Aorta (tissue), 5 donors: ENCODE measurements around the gene LTB. TPM values are rescaled to one million over a fixed set of nuclear protein-coding genes. Genes with fewer than 3 reads are reported as not detected.
A peak's percentile ranks its signal among the peaks of the same experiment; 100 is the strongest.

Experiments used
- ATAC-seq: fragments of 200-7000 bp; cut with Tn5 transposase; one replicate; pipeline ENCODE4 v1.9.1; 2022; ENCODE audit warnings: moderate library complexity; ENCODE audit not compliant: low FRiP score
- DNase-seq, 2 donors: peaks; one replicate each; pipeline ENCODE4 v3.0.0-alpha.2; 2020
- H3K27ac ChIP-seq, 2 donors: one replicate each; pipeline ENCODE4 v1.5.1; 2013; ENCODE audit warnings: low read length in 2 of 2, mild to moderate bottlenecking in 2 of 2, moderate library complexity in 2 of 2, control low read depth in 1 of 2, inconsistent platforms in 1 of 2, low read depth in 1 of 2
- H3K27me3 ChIP-seq, 2 donors: one replicate each; pipeline ENCODE4 v1.6.1; 2013; ENCODE audit warnings: control low read depth in 1 of 2, low read length in 1 of 2, mild to moderate bottlenecking in 1 of 2, moderate library complexity in 1 of 2; ENCODE audit not compliant: insufficient read depth in 2 of 2, control insufficient read depth in 1 of 2
- H3K36me3 ChIP-seq, 2 donors: one replicate each; pipeline ENCODE4 v1.6.1; 2013; ENCODE audit warnings: control low read depth in 1 of 2, low read length in 1 of 2, mild to moderate bottlenecking in 1 of 2; ENCODE audit not compliant: insufficient read depth in 2 of 2, control insufficient read depth in 1 of 2
- H3K4me1 ChIP-seq, 2 donors: one replicate each; pipeline ENCODE4 v1.6.1; 2013; ENCODE audit warnings: low read length in 2 of 2, control low read depth in 1 of 2, mild to moderate bottlenecking in 1 of 2, moderate library complexity in 1 of 2; ENCODE audit not compliant: insufficient read depth in 2 of 2, control insufficient read depth in 1 of 2
- H3K4me3 ChIP-seq, 2 donors: one replicate each; pipeline ENCODE4 v1.5.1; 2013; ENCODE audit warnings: low read length in 2 of 2, control low read depth in 1 of 2, mild to moderate bottlenecking in 1 of 2
- H3K9me3 ChIP-seq: one replicate; pipeline ENCODE4 v1.6.1; 2013; ENCODE audit warnings: mild to moderate bottlenecking, low read length; ENCODE audit not compliant: control insufficient read depth
- WGBS, 2 donors: extraction: QIAGEN DNeasy Blood & Tissue Kit; methylation state at CpG; one replicate each; pipeline ENCODE4 v1.1.7; 2013; 5-methylcytosine and 5-hydroxymethylcytosine counted together
- intact Hi-C, 2 donors: fragments of 100-400 bp; cut with DNase I; formaldehyde crosslinking; loops; one replicate each; pipeline versions ENCODE4 v1.14.2 to v1.15.0; 2022
- polyA plus RNA-seq, 2 donors: library from polyadenylated mRNA; stranded (reverse); fragments of 200-250 nt; gene quantifications; one replicate each; pipeline ENCODE4 v1.2.3, GENCODE V29; 2013
- total RNA-seq, 2 donors: library from RNA; stranded (reverse); fragmentation: NEBNext Ultra II Directional; extraction: Animal tissue kit (Norgen Biotek cat#: 25700); gene quantifications; one replicate each; pipeline ENCODE4 v1.2.1, GENCODE V29; 2021
- donor health status: healthy with polysubstance abuse.
- donor health status: Bipolar disorder and iron deficiency.
- donor health status: DM: no; HTN: no; CAD: no.
- donor health status: DM: no; HTN: no; CAD: no.
- donor health status: DM: yes; HTN: yes; CAD: no.

Gene LTB
- total and polyA plus RNA-seq, 4 donors, result 0.88 to 3.6 (median 2.0) TPM

- no peaks in the 10 kb centered on the region for H3K36me3 ChIP-seq
- no peaks in the 10 kb centered on the region for H3K4me1 ChIP-seq
- no peaks in the 10 kb centered on the region for H3K27me3 ChIP-seq
- H3K27ac ChIP-seq, result no peak overlapping the region
- intact Hi-C loops, result loop anchor here (2.0 kb wide), 2 partner anchors 18 to 34 kb away; partner anchors contain the start of genes ATP6V1G2 (in 2 of the 2) and NFKBIL1 (in 2 of the 2)
- H3K9me3 ChIP-seq, result no peaks in the 10 kb centered on the region
- 39 to 40% methylated on average over 11 of the region's 11 CpGs for WGBS, 2 donors
- DNase-seq (no peak), ATAC-seq (no peak)
- peak overlapping the region in 1 of 2 donors; percentile 32 for H3K4me3 ChIP-seq
Observed at GRCh38 chr6:31580438-31580740, 1.8 kb downstream of the LTB start.

- intact Hi-C loops, result loop anchor here (2.0 kb wide), 2 partner anchors 19 to 33 kb away; partner anchors contain the start of genes ATP6V1G2 (in 2 of the 2) and NFKBIL1 (in 2 of the 2)
- no peak overlapping the region for H3K4me3 ChIP-seq
- H3K4me1 ChIP-seq, result no peaks in the 10 kb centered on the region
- no peaks in the 10 kb centered on the region for H3K36me3 ChIP-seq
- H3K27me3 ChIP-seq, result no peaks in the 10 kb centered on the region
- whole genome bisulfite sequencing, 2 donors, result 95 to 97% methylated on average over 8 of the region's 8 CpGs
- no peak overlapping the region for H3K27ac ChIP-seq
- H3K9me3 ChIP-seq, result no peaks in the 10 kb centered on the region
- DNase-seq (no peak), ATAC-seq (no peak)
Observed at GRCh38 chr6:31579546-31580437, 2.4 kb downstream of the LTB start.

DNA sequence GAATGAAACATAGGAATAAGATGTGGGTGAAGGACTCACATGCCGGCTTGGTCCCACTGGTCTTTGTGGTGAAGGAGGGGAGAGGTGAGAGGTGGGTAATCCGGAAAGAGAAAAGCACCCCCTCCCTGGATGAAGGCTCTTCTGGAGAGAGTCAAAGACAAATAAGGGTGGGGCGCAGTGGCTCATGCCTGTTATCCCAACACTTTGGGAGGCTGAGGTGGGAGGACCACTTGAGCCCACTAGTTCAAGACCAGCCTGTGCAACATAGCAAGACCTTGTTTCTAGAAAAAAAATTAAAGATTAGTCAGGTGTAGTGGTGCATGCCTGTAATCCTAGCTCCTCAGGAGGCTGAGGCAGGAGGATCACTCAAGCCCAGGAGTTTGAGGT is 3.1 kb downstream of the LTB start:
- Histone ChIP-seq H3K9me3 (no peaks in the 10 kb centered on the region), H3K4me3 (no peak overlapping the region), H3K4me1 (no peaks in the 10 kb centered on the region), H3K27ac (no peak overlapping the region), H3K36me3 (no peaks in the 10 kb centered on the region), H3K27me3 (no peaks in the 10 kb centered on the region)
- WGBS, 2 donors, result 92 to 94% methylated on average over 3 of the region's 3 CpGs
- intact Hi-C loops, result no loop called here
- ATAC-seq (no peak), DNase-seq (no peak)

DNA sequence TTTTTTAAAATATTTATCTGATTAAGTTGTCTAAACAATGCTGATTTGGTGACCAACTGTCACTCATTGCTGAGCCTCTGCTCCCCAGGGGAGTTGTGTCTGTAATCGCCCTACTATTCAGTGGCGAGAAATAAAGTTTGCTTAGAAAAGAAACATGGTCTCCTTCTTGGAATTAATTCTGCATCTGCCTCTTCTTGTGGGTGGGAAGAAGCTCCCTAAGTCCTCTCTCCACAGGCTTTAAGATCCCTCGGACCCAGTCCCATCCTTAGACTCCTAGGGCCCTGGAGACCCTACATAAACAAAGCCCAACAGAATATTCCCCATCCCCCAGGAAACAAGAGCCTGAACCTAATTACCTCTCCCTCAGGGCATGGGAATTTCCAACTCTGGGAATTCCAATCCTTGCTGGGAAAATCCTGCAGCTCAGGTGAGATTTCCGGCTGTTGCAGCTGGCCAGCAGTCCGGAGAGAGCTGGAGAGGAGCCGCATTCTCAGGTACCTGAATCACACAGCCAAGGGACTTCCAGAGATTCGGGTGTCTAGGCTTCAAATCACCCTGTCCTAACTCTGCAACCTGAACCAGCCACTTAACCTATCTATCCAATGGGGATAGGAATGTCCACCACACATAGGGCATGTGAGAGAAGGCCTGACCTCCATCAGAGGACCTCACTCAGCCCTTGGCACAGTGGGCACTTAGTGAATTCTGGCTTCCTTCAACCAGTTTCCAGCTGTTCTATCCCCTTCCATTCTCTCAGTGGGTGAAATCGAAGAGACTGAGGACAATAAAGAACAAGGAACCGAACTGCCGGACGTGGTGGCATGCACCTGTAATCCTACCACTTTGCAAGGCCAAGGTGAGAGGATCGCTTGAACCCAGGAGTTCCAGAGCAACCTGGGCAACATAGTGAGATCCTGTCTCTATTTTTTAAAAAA is 3.8 kb downstream of the LTB start:
- Histone ChIP-seq H3K27me3 (no peaks in the 10 kb centered on the region), H3K36me3 (no peaks in the 10 kb centered on the region), H3K4me1 (no peaks in the 10 kb centered on the region), H3K9me3 (no peaks in the 10 kb centered on the region), H3K27ac (no peak overlapping the region), H3K4me3 (no peak overlapping the region)
- 82 to 84% methylated on average over 12 of the region's 12 CpGs for WGBS, 2 donors
- intact Hi-C loops, result no loop called here
- DNase-seq (no peak), ATAC-seq (no peak)

DNA sequence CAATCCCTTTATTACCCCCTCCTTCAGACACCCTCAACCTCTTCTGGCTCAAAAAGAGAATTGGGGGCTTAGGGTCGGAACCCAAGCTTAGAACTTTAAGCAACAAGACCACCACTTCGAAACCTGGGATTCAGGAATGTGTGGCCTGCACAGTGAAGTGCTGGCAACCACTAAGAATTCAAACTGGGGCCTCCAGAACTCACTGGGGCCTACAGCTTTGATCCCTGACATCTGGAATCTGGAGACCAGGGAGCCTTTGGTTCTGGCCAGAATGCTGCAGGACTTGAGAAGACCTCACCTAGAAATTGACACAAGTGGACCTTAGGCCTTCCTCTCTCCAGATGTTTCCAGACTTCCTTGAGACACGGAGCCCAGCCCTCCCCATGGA is 4.7 kb downstream of the LTB start:
- intact Hi-C loops, result no loop called here
- H3K27ac ChIP-seq, result no peak overlapping the region
- 82 to 84% methylated on average over 3 of the region's 3 CpGs for WGBS, 2 donors
- DNase-seq, result no peak
- H3K36me3 ChIP-seq, result no peaks in the 10 kb centered on the region
- H3K9me3 ChIP-seq, result no peaks in the 10 kb centered on the region
- no peaks in the 10 kb centered on the region for H3K4me1 ChIP-seq
- no peak overlapping the region for H3K4me3 ChIP-seq
- ATAC-seq, result no peak
- no peaks in the 10 kb centered on the region for H3K27me3 ChIP-seq

DNA sequence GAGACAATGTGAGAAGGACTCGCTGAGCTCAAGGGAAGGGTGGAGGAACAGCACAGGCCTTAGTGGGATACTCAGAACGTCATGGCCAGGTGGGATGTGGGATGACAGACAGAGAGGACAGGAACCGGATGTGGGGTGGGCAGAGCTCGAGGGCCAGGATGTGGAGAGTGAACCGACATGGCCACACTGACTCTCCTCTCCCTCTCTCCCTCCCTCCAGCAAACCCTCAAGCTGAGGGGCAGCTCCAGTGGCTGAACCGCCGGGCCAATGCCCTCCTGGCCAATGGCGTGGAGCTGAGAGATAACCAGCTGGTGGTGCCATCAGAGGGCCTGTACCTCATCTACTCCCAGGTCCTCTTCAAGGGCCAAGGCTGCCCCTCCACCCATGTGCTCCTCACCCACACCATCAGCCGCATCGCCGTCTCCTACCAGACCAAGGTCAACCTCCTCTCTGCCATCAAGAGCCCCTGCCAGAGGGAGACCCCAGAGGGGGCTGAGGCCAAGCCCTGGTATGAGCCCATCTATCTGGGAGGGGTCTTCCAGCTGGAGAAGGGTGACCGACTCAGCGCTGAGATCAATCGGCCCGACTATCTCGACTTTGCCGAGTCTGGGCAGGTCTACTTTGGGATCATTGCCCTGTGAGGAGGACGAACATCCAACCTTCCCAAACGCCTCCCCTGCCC is 5.2 kb downstream of the LTB start:
- intact Hi-C loops, result no loop called here
- ATAC-seq (no peak), DNase-seq (no peak)
- Histone ChIP-seq H3K4me1 (no peaks in the 10 kb centered on the region), H3K9me3 (no peaks in the 10 kb centered on the region), H3K27me3 (no peaks in the 10 kb centered on the region), H3K4me3 (no peak overlapping the region), H3K27ac (no peak overlapping the region), H3K36me3 (no peaks in the 10 kb centered on the region)
- WGBS, 2 donors, result 87 to 88% methylated on average over 18 to 19 of the region's 19 CpGs

DNA sequence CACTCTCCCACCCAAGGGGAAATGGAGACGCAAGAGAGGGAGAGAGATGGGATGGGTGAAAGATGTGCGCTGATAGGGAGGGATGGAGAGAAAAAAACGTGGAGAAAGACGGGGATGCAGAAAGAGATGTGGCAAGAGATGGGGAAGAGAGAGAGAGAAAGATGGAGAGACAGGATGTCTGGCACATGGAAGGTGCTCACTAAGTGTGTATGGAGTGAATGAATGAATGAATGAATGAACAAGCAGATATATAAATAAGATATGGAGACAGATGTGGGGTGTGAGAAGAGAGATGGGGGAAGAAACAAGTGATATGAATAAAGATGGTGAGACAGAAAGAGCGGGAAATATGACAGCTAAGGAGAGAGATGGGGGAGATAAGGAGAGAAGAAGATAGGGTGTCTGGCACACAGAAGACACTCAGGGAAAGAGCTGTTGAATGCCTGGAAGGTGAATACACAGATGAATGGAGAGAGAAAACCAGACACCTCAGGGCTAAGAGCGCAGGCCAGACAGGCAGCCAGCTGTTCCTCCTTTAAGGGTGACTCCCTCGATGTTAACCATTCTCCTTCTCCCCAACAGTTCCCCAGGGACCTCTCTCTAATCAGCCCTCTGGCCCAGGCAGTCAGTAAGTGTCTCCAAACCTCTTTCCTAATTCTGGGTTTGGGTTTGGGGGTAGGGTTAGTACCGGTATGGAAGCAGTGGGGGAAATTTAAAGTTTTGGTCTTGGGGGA is 6.1 kb downstream of the LTB start:
- Histone ChIP-seq H3K36me3 (no peaks in the 10 kb centered on the region), H3K4me3 (no peak overlapping the region), H3K27me3 (no peaks in the 10 kb centered on the region), H3K4me1 (no peaks in the 10 kb centered on the region), H3K9me3 (no peaks in the 10 kb centered on the region), H3K27ac (no peak overlapping the region)
- intact Hi-C loops, result no loop called here
- WGBS, 2 donors, result 66 to 68% methylated on average over 8 of the region's 8 CpGs
- no peak for ATAC-seq
- no peak for DNase-seq

GRCh38 chr6:31575335-31575901 is 6.8 kb downstream of the LTB start, which contains the start of gene TNF:
Gene TNF (plus strand): TSS chr6:31575565. CDS start chr6:31575742, 177 bp downstream.
- H3K4me1 ChIP-seq, result no peaks in the 10 kb centered on the region
- no peak within 1 kb of the TSS for H3K4me3 ChIP-seq
- no peaks in the 10 kb centered on the region for H3K36me3 ChIP-seq
- no peaks in the 10 kb centered on the region for H3K9me3 ChIP-seq
- DNase-seq, result peak; percentile 78
- H3K27me3 ChIP-seq, result no peaks in the 10 kb centered on the region
- ATAC-seq, result no peak
- intact Hi-C loops, result no loop called here
- WGBS, 2 donors, result 73 to 74% methylated on average over 19 of the region's 19 CpGs
- no peak within 1 kb of the TSS for H3K27ac ChIP-seq
